Measurements from ENCODE around the gene EN2.
"Not testable (repeated sequence)": the region's sequence is repeated elsewhere in the genome, so short reads cannot be mapped to it uniquely, and the experiment has no call there.

The EN2 gene

GRCh38 chr7:155426543-155427410, 31.2 kb upstream of the EN2 start:
- DNase-seq: no peak

- DNase-seq: no peak
Measured at GRCh38 chr7:155427411-155428038, 30.4 kb upstream of the EN2 start.

GRCh38 chr7:155428171-155428834, 29.6 kb upstream of the EN2 start:
- no peak for DNase-seq

- no peak for DNase-seq
Measured at GRCh38 chr7:155429651-155430050, 28.3 kb upstream of the EN2 start.

GRCh38 chr7:155430606-155431005, 27.3 kb upstream of the EN2 start:
- DNase-seq: no peak

GRCh38 chr7:155431231-155431630, 26.7 kb upstream of the EN2 start:
- DNase-seq: no peak

- DNase-seq: no peak
Measured at GRCh38 chr7:155431711-155432110, 26.2 kb upstream of the EN2 start.

GRCh38 chr7:155435110-155435509, 22.8 kb upstream of the EN2 start:
- no peak for DNase-seq

- no peak for DNase-seq
Measured at GRCh38 chr7:155437836-155438235, 20.1 kb upstream of the EN2 start.

GRCh38 chr7:155438777-155439176, 19.2 kb upstream of the EN2 start:
- DNase-seq: no peak

- no peak for DNase-seq
Measured at GRCh38 chr7:155439311-155440017, 18.5 kb upstream of the EN2 start.

GRCh38 chr7:155440018-155440410, 17.9 kb upstream of the EN2 start:
- no peak for DNase-seq

GRCh38 chr7:155441856-155442255, 16.1 kb upstream of the EN2 start:
- DNase-seq: no peak

GRCh38 chr7:155444746-155445145, 13.2 kb upstream of the EN2 start:
- DNase-seq: no peak

GRCh38 chr7:155445606-155446005, 12.3 kb upstream of the EN2 start:
- not testable (repeated sequence) for DNase-seq

- DNase-seq: no peak
Measured at GRCh38 chr7:155447603-155448002, 10.3 kb upstream of the EN2 start.

GRCh38 chr7:155448632-155449007, 9.3 kb upstream of the EN2 start:
- DNase-seq: no peak

GRCh38 chr7:155449008-155449868, 8.7 kb upstream of the EN2 start:
- DNase-seq: no peak

GRCh38 chr7:155449869-155450557, 7.9 kb upstream of the EN2 start:
- no peak for DNase-seq

GRCh38 chr7:155450558-155450969, 7.4 kb upstream of the EN2 start:
- no peak for DNase-seq

GRCh38 chr7:155450970-155451801, 6.7 kb upstream of the EN2 start:
- DNase-seq: no peak

All from KG1 (cell line).